HCT116 (cell line): ENCODE data around the gene MIAT. TPM values are rescaled to one million over a fixed set of nuclear protein-coding genes. Genes with fewer than 3 reads are reported as not detected.

Experiments
- ATAC-seq: fragments of 200-7000 bp; cut with Tn5 transposase; 2 replicates; pipeline ENCODE4 v1.9.1; 2020; ENCODE audit warnings: mild to moderate bottlenecking, moderate library complexity
- BruUV-seq: library from RNA; stranded (reverse); fragments of 400-500 nt; replicated peaks from 2 replicates; lab custom pipeline; 2021; lab: Mats Ljungman, UMichigan
- CTCF ChIA-PET: fragments of 300-600 bp; sonication (Branson Sonifier 250); formaldehyde crosslinking; loops from one replicate; lab custom pipeline; 2021; ENCODE audit warnings: antibody characterized with exemption; lab: Charles Lee
- POLR2A ChIA-PET: fragments of 300-600, 350-600 bp; sonication (Branson Sonifier 250); formaldehyde crosslinking; loops from one replicate; lab custom pipeline; 2021; ENCODE audit warnings: antibody characterized with exemption; lab: Charles Lee
- RAD21 ChIA-PET, 2 experiments: fragments of 300-600 bp; sonication (Branson Sonifier 250); formaldehyde crosslinking; loops; one replicate each; lab custom pipeline; 2023; ENCODE audit warnings: low total read pairs in 2 of 2; ENCODE audit not compliant: uncharacterized antibody in 2 of 2, unreplicated experiment in 2 of 2, low non-redundant PET in 1 of 2; lab: Charles Lee
- DNase-seq: peaks from one replicate; pipeline ENCODE4 v3.0.0-alpha.2; 2010; ENCODE audit warnings: low read depth, low spot score
- H2AFZ ChIP-seq: fragments of 200-600 bp; shearing (Covaris generic), sonication (generic); 2 replicates; pipeline ENCODE4 v1.6.1; 2017; ENCODE audit warnings: low read depth, mixed run types, mixed read lengths, antibody characterized with exemption, low read length; ENCODE audit not compliant: poor library complexity, severe bottlenecking
- H3K27ac ChIP-seq: 2 replicates; pipeline ENCODE4 v1.5.1; 2012; ENCODE audit warnings: low read depth, low read length
- H3K27me3 ChIP-seq: fragments of 200-600 bp; sonication (generic); 2 replicates; pipeline ENCODE4 v1.6.1; 2016; ENCODE audit warnings: mixed run types, low read length, mixed read lengths; ENCODE audit not compliant: insufficient read depth
- H3K36me3 ChIP-seq, 2 experiments: fragments of 200-500 bp in 1 of 2; fragments of 200-600 bp in 1 of 2; sonication (Bioruptor generic) in 1 of 2; sonication (generic) in 1 of 2; 2 replicates each; pipeline versions ENCODE4 v1.5.1 to v1.6.1; 2014 to 2016; ENCODE audit warnings: low read length in 2 of 2, inconsistent platforms in 1 of 2, mixed read lengths in 1 of 2, mixed run types in 1 of 2; ENCODE audit not compliant: insufficient read depth in 2 of 2, control insufficient read depth in 1 of 2
- H3K4me1 ChIP-seq, 2 experiments: fragments of 200-600 bp in 1 of 2; sonication (generic) in 1 of 2; 2 replicates each; pipeline versions ENCODE4 v1.5.1 to v1.6.1; 2012 to 2017; ENCODE audit warnings: low read length in 2 of 2, inconsistent platforms in 1 of 2, mild to moderate bottlenecking in 1 of 2, mixed read lengths in 1 of 2, mixed run types in 1 of 2, moderate library complexity in 1 of 2; ENCODE audit not compliant: insufficient read depth in 2 of 2, control insufficient read depth in 1 of 2
- H3K4me2 ChIP-seq: fragments of 200-600 bp; sonication (generic); 2 replicates; pipeline ENCODE4 v1.6.1; 2017; ENCODE audit warnings: mixed run types, low read length, mixed read lengths
- H3K4me3 ChIP-seq, 2 experiments: fragments of 200-600 bp in 1 of 2; sonication (generic) in 1 of 2; replicated peaks in 1 of 2; 2 replicates each; pipeline ENCODE4 v1.5.1; 2011 to 2016; ENCODE audit warnings: low read length in 2 of 2, control low read depth in 1 of 2, low read depth in 1 of 2, mild to moderate bottlenecking in 1 of 2, mixed read lengths in 1 of 2, mixed run types in 1 of 2
- H3K79me2 ChIP-seq: fragments of 200-600 bp; sonication (generic); 2 replicates; pipeline ENCODE4 v1.6.1; 2017; ENCODE audit warnings: mild to moderate bottlenecking, mixed run types, low read length, moderate library complexity, mixed read lengths; ENCODE audit not compliant: insufficient read depth
- H3K9ac ChIP-seq: fragments of 200-600 bp; sonication (generic); 2 replicates; pipeline ENCODE4 v1.6.1; 2016; ENCODE audit warnings: low read length, mixed read lengths
- H3K9me2 ChIP-seq: fragments of 200-600 bp; sonication (generic), shearing (Covaris generic); 2 replicates; pipeline ENCODE4 v1.6.1; 2017; ENCODE audit warnings: mixed run types, mild to moderate bottlenecking, moderate library complexity; ENCODE audit not compliant: insufficient read depth
- H3K9me3 ChIP-seq, 2 experiments: fragments of 200-500 bp in 1 of 2; fragments of 200-600 bp in 1 of 2; sonication (Bioruptor generic) in 1 of 2; sonication (generic) in 1 of 2; 2 replicates each; pipeline ENCODE4 v1.6.1; 2014 to 2017; ENCODE audit warnings: low read length in 2 of 2, mixed read lengths in 2 of 2, inconsistent platforms in 1 of 2, low read depth in 1 of 2, mild to moderate bottlenecking in 1 of 2, mixed run types in 1 of 2, moderate library complexity in 1 of 2; ENCODE audit not compliant: control insufficient read depth in 1 of 2, insufficient read depth in 1 of 2
- H4K20me1 ChIP-seq: fragments of 200-600 bp; sonication (generic), shearing (Covaris generic); 2 replicates; pipeline ENCODE4 v1.6.1; 2017; ENCODE audit warnings: mixed run types, mild to moderate bottlenecking, moderate library complexity; ENCODE audit not compliant: insufficient read depth
- CBX3 ChIP-seq: IDR thresholded peaks from 2 replicates; pipeline ENCODE4 v1.6.1; 2012; ENCODE audit warnings: low read depth
- CEBPB ChIP-seq: IDR thresholded peaks from 2 replicates; pipeline ENCODE4 v1.6.1; 2012; ENCODE audit warnings: low read depth
- POLR2A ChIP-seq: IDR thresholded peaks from 2 replicates; pipeline ENCODE4 v1.7.0; 2011; ENCODE audit warnings: borderline replicate concordance; ENCODE audit not compliant: insufficient read depth, insufficient read length; ENCODE audit errors: extremely low read depth
- POLR2AphosphoS5 ChIP-seq: IDR thresholded peaks from 2 replicates; pipeline ENCODE4 v1.6.1; 2011; ENCODE audit warnings: mild to moderate bottlenecking, low read depth, low read length, moderate library complexity
- REST ChIP-seq: IDR thresholded peaks from 2 replicates; pipeline ENCODE4 v1.6.1; 2012; ENCODE audit warnings: low read depth
- SIN3A ChIP-seq: IDR thresholded peaks from 2 replicates; pipeline ENCODE4 v1.6.1; 2012; ENCODE audit warnings: low read depth
- SRF ChIP-seq: IDR thresholded peaks from 2 replicates; pipeline ENCODE4 v1.6.1; 2012; ENCODE audit warnings: low read depth
- TCF7L2 ChIP-seq: IDR thresholded peaks from 2 replicates; pipeline ENCODE4 v1.7.0; 2011; ENCODE audit warnings: borderline replicate concordance, inconsistent platforms; ENCODE audit not compliant: insufficient read depth, insufficient read length; ENCODE audit errors: extremely low read depth
- intact Hi-C: fragments of 100-400 bp; cut with micrococcal nuclease; formaldehyde crosslinking; loops from 2 replicates; pipeline ENCODE4 v1.10.0; 2022
- total RNA-seq: library from RNA; stranded (reverse); gene quantifications from one replicate; pipeline ENCODE4 v1.2.1, GENCODE V29; 2021; ENCODE audit not compliant: unreplicated experiment
- TF ChIP-seq, protein P1 (sequence below): IDR thresholded peaks from 2 replicates; pipeline ENCODE4 v1.6.1; 2012
- TF ChIP-seq, protein P2 (sequence below), 3 experiments: fragments of 200-600 bp in 1 of 3; sonication (generic) in 1 of 3; IDR thresholded peaks in 2 of 3; conservative IDR thresholded peaks in 1 of 3; 2 replicates each; pipeline ENCODE4 v1.5.1; 2012 to 2017; ENCODE audit warnings: low read depth in 2 of 3, low read length in 2 of 3, antibody characterized with exemption in 1 of 3, borderline replicate concordance in 1 of 3, control low read depth in 1 of 3, mild to moderate bottlenecking in 1 of 3, mixed read lengths in 1 of 3, mixed run types in 1 of 3, moderate library complexity in 1 of 3; ENCODE audit not compliant: insufficient read depth in 1 of 3

The MIAT gene
- total RNA-seq, 1 experiment from 2014 or later = 0.54 TPM

- BruUV-seq = no TSS peak
- Histone ChIP-seq H3K36me3 (0 out of 4 replicates have a peak, but pooled peaks cover 0 to 6% of the 10 kb centered on the region in 2 experiments), H3K9ac (no peak overlapping the region), H3K9me3 (no peaks in the 10 kb centered on the region), H4K20me1 (no peaks in the 10 kb centered on the region), H3K9me2 (no peaks in the 10 kb centered on the region), H3K4me3 (no peak overlapping the region), H3K4me1 (peaks cover 0 to 3% of the 10 kb centered on the region in 2 experiments; a peak in 1 of 4 replicates), H2AFZ (no peak overlapping the region), H3K4me2 (no peak overlapping the region), H3K27ac (no peak overlapping the region), H3K27me3 (no peaks in the 10 kb centered on the region), H3K79me2 (no peaks in the 10 kb centered on the region)
- no peak for ATAC-seq
- ChIA-PET CTCF (no interaction called here), POLR2A (no interaction called here), RAD21 (no interaction called here)
- intact Hi-C loops = no loop called here
- TF ChIP-seq POLR2AphosphoS5 = no peak
- TF ChIP-seq, protein P1, sequence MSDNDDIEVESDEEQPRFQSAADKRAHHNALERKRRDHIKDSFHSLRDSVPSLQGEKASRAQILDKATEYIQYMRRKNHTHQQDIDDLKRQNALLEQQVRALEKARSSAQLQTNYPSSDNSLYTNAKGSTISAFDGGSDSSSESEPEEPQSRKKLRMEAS = no peak
- TF ChIP-seq REST = no peak
- no peak for TF ChIP-seq CEBPB
- no peak for DNase-seq
Observed at GRCh38 chr22:26684168-26684567, 26.8 kb downstream of the MIAT start.

DNA sequence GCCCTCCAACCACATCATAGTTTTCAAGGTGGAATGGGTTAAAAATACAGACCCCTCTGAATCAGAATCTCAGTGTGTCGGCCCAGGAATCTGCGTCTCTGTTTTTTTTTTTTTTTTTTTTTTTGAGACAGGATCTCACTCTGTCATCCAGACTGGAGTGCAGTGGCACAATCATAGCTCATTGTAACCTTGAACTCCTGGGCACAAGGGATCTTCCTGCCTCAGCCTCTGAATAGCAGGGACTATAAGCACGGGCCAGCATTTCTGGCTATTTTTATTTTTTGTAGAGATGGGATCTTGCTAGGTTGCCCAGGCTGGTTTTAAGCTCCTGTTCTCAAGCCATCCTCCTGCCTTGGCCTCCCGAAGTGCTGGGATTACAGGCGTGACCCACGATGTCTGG, 28.2 kb downstream of the MIAT start:
- Histone ChIP-seq H3K9ac (no peak overlapping the region), H3K4me3 (no peak overlapping the region), H3K27me3 (no peaks in the 10 kb centered on the region), H3K79me2 (no peaks in the 10 kb centered on the region), H4K20me1 (no peaks in the 10 kb centered on the region), H3K36me3 (0 out of 4 replicates have a peak, but pooled peaks cover 0 to 6% of the 10 kb centered on the region in 2 experiments), H3K4me1 (peaks cover 0 to 3% of the 10 kb centered on the region in 2 experiments; a peak in 1 of 4 replicates), H3K4me2 (no peak overlapping the region), H3K27ac (no peak overlapping the region), H3K9me2 (no peaks in the 10 kb centered on the region), H3K9me3 (no peaks in the 10 kb centered on the region), H2AFZ (no peak overlapping the region)
- BruUV-seq = no TSS peak
- DNase-seq = no peak
- CTCF ChIA-PET = no interaction called here
- RAD21 ChIA-PET = no interaction called here
- POLR2A ChIA-PET = no interaction called here
- intact Hi-C loops = no loop called here
- ATAC-seq = no peak
- TF ChIP-seq TCF7L2 = no peak
- TF ChIP-seq CBX3 = no peak
- no peak for TF ChIP-seq REST
- TF ChIP-seq POLR2A = no peak
- TF ChIP-seq, protein P2, sequence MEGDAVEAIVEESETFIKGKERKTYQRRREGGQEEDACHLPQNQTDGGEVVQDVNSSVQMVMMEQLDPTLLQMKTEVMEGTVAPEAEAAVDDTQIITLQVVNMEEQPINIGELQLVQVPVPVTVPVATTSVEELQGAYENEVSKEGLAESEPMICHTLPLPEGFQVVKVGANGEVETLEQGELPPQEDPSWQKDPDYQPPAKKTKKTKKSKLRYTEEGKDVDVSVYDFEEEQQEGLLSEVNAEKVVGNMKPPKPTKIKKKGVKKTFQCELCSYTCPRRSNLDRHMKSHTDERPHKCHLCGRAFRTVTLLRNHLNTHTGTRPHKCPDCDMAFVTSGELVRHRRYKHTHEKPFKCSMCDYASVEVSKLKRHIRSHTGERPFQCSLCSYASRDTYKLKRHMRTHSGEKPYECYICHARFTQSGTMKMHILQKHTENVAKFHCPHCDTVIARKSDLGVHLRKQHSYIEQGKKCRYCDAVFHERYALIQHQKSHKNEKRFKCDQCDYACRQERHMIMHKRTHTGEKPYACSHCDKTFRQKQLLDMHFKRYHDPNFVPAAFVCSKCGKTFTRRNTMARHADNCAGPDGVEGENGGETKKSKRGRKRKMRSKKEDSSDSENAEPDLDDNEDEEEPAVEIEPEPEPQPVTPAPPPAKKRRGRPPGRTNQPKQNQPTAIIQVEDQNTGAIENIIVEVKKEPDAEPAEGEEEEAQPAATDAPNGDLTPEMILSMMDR (IDR thresholded peaks at IDR 0.05 in 2 of 3, conservative IDR thresholded peaks at IDR 0.05 in 1 of 3; ENCODE audit: borderline replicate concordance in 1 of 3, insufficient read depth in 1 of 3, low read depth in 2 of 3, low read length in 2 of 3) = no peak
- TF ChIP-seq SIN3A = no peak
- TF ChIP-seq SRF = no peak
- TF ChIP-seq POLR2AphosphoS5 = no peak
